Uterus (tissue), 4 donors: ENCODE measurements around the gene MYL10. TPM values are rescaled to one million over a fixed set of nuclear protein-coding genes. Genes with fewer than 3 reads are reported as not detected.

ENCODE experiments used
- DNase-seq, 2 donors: peaks; one replicate each; pipeline ENCODE4 v3.0.0-alpha.2; 2019 to 2020
- H3K27ac ChIP-seq, 2 donors: fragments of 200-600 bp; sonication (generic); 1 replicate in 1 of 2; 2 replicates in 1 of 2; pipeline ENCODE4 v1.5.1; 2016 to 2018
- H3K27me3 ChIP-seq, 2 donors: fragments of 200-600 bp; sonication (generic); one replicate each; pipeline ENCODE4 v1.5.1; 2018 to 2019; ENCODE audit warnings: control low read depth in 1 of 2
- H3K36me3 ChIP-seq, 2 donors: fragments of 200-600 bp; sonication (generic); one replicate each; pipeline ENCODE4 v1.5.1; 2019; ENCODE audit warnings: control low read depth in 1 of 2
- H3K4me1 ChIP-seq, 2 donors: fragments of 200-600 bp; sonication (generic); one replicate each; pipeline ENCODE4 v1.5.1; 2018 to 2019; ENCODE audit warnings: control low read depth in 1 of 2
- H3K4me3 ChIP-seq, 2 donors: fragments of 200-600 bp; sonication (generic); 1 replicate in 1 of 2; 2 replicates in 1 of 2; pipeline ENCODE4 v1.5.1; 2018 to 2019; ENCODE audit warnings: mild to moderate bottlenecking in 1 of 2
- H3K9me3 ChIP-seq, 2 donors: fragments of 200-600 bp; sonication (generic); one replicate each; pipeline ENCODE4 v1.5.1; 2019; ENCODE audit warnings: control low read depth in 1 of 2
- CTCF ChIP-seq, 4 experiments: fragments of 200-600 bp in 2 of 4; fragments of 450-650 bp in 2 of 4; sonication (generic) in 2 of 4; IDR thresholded peaks; one replicate each; pipeline ENCODE4 v1.5.1; 2016 to 2019; ENCODE audit warnings: antibody characterized with exemption in 4 of 4, mild to moderate bottlenecking in 2 of 4, moderate library complexity in 1 of 4
- POLR2A ChIP-seq, 2 donors: fragments of 450-650 bp; IDR thresholded peaks; one replicate each; pipeline ENCODE4 v1.6.1; 2016; ENCODE audit warnings: antibody characterized with exemption in 2 of 2, mild to moderate bottlenecking in 1 of 2, moderate library complexity in 1 of 2
- intact Hi-C: fragments of 100-400 bp; cut with DNase I; formaldehyde crosslinking; loops from one replicate; pipeline ENCODE4 v1.15.1; 2023; ENCODE audit warnings: low total_unique reads
- total RNA-seq, 4 donors: library from RNA; depleted of rRNA in 3 of 4; stranded (reverse); fragments of >200 nt in 3 of 4; gene quantifications; one replicate each; pipeline versions ENCODE4 v1.1.0 to v1.2.4, GENCODE V29; 2014 to 2023
- donor health status: DM: yes; HTN: yes; CAD: no.

The MYL10 gene
- total RNA-seq, 4 donors from 2014 or later: not detected

- Histone ChIP-seq H3K4me1 (no peaks in the 10 kb centered on the region), H3K27me3 (no peaks in the 10 kb centered on the region), H3K9me3 (no peaks in the 10 kb centered on the region), H3K4me3 (no peak overlapping the region), H3K27ac (no peak overlapping the region), H3K36me3 (no peaks in the 10 kb centered on the region)
- TF ChIP-seq POLR2A (IDR thresholded peaks at IDR 0.05) (no peak), CTCF (IDR thresholded peaks at IDR 0.05) (no peak)
- DNase-seq: no peak
- intact Hi-C loops: no loop called here
Observed at GRCh38 chr7:101586906-101587677, 42.0 kb downstream of the MYL10 start.

- Histone ChIP-seq H3K36me3 (no peaks in the 10 kb centered on the region), H3K4me3 (no peak overlapping the region), H3K4me1 (no peaks in the 10 kb centered on the region), H3K27ac (no peak overlapping the region), H3K27me3 (no peaks in the 10 kb centered on the region), H3K9me3 (no peaks in the 10 kb centered on the region)
- intact Hi-C loops: no loop called here
- no peak for DNase-seq
- TF ChIP-seq CTCF (IDR thresholded peaks at IDR 0.05): no peak
- no peak for TF ChIP-seq POLR2A (IDR thresholded peaks at IDR 0.05)
Observed at GRCh38 chr7:101586078-101586905, 42.8 kb downstream of the MYL10 start.

- H3K27me3 ChIP-seq: no peaks in the 10 kb centered on the region
- DNase-seq: no peak
- no peak overlapping the region for H3K4me3 ChIP-seq
- no peaks in the 10 kb centered on the region for H3K36me3 ChIP-seq
- H3K4me1 ChIP-seq: no peaks in the 10 kb centered on the region
- H3K9me3 ChIP-seq: no peaks in the 10 kb centered on the region
- H3K27ac ChIP-seq: no peak overlapping the region
- intact Hi-C loops: no loop called here
- TF ChIP-seq POLR2A (IDR thresholded peaks at IDR 0.05): no peak
- no peak for TF ChIP-seq CTCF (IDR thresholded peaks at IDR 0.05)
Observed at GRCh38 chr7:101582971-101583370, 46.1 kb downstream of the MYL10 start.

GRCh38 chr7:101581891-101582290, 47.2 kb downstream of the MYL10 start:
- H3K9me3 ChIP-seq: no peaks in the 10 kb centered on the region
- no peaks in the 10 kb centered on the region for H3K36me3 ChIP-seq
- no peak overlapping the region for H3K27ac ChIP-seq
- DNase-seq: no peak
- no peaks in the 10 kb centered on the region for H3K27me3 ChIP-seq
- no peaks in the 10 kb centered on the region for H3K4me1 ChIP-seq
- intact Hi-C loops: no loop called here
- TF ChIP-seq CTCF (IDR thresholded peaks at IDR 0.05) (no peak), POLR2A (IDR thresholded peaks at IDR 0.05) (no peak)
- H3K4me3 ChIP-seq: no peak overlapping the region

GRCh38 chr7:101580596-101580995, 48.5 kb downstream of the MYL10 start:
- no peaks in the 10 kb centered on the region for H3K36me3 ChIP-seq
- no peaks in the 10 kb centered on the region for H3K27me3 ChIP-seq
- no peaks in the 10 kb centered on the region for H3K9me3 ChIP-seq
- intact Hi-C loops: no loop called here
- no peak for DNase-seq
- H3K4me1 ChIP-seq: no peaks in the 10 kb centered on the region
- no peak overlapping the region for H3K4me3 ChIP-seq
- no peak overlapping the region for H3K27ac ChIP-seq
- TF ChIP-seq POLR2A (IDR thresholded peaks at IDR 0.05) (no peak), CTCF (IDR thresholded peaks at IDR 0.05) (no peak)
